IMR-90 (cell line): ENCODE measurements around the gene ZNF654. TPM values are rescaled to one million over a fixed set of nuclear protein-coding genes. Genes with fewer than 3 reads are reported as not detected.

Source experiments
- ATAC-seq: fragments of 200-7000 bp; cut with Tn5 transposase; 2 replicates; pipeline ENCODE4 v1.9.1; 2020; ENCODE audit warnings: low read depth, mild to moderate bottlenecking, moderate library complexity
- BruUV-seq: library from RNA; stranded (reverse); fragments of 400-500 nt; replicated peaks from 2 replicates; lab custom pipeline; 2021; lab: Mats Ljungman, UMichigan
- CTCF ChIA-PET: fragments of 300-600 bp; formaldehyde crosslinking; extraction: SDS; loops from one replicate; lab custom pipeline; 2021; ENCODE audit warnings: antibody characterized with exemption; lab: Yijun Ruan, JAX
- POLR2A ChIA-PET: fragments of 300-600 bp; sonication (Branson Sonifier 250); formaldehyde crosslinking; loops from one replicate; lab custom pipeline; 2022; ENCODE audit warnings: antibody characterized with exemption; ENCODE audit not compliant: unreplicated experiment; lab: Charles Lee
- DNase-seq: peaks from one replicate; pipeline ENCODE4 v3.0.0; 2013
- H2AFZ ChIP-seq: replicated peaks from 2 replicates; pipeline ENCODE3; 2013; ENCODE audit warnings: low read length, mild to moderate bottlenecking; ENCODE audit not compliant: poor library complexity
- H2AK5ac ChIP-seq: 2 replicates; pipeline ENCODE4 v1.6.1; 2013; ENCODE audit warnings: low read depth, low read length, inconsistent platforms
- H2AK9ac ChIP-seq: replicated peaks from 2 replicates; pipeline ENCODE3; 2013; ENCODE audit warnings: mild to moderate bottlenecking, low read depth, low read length, moderate library complexity; ENCODE audit not compliant: poor library complexity
- H2BK120ac ChIP-seq: 2 replicates; pipeline ENCODE4 v1.6.1; 2013; ENCODE audit warnings: low read depth, low read length, inconsistent platforms
- H2BK15ac ChIP-seq: 3 replicates; pipeline ENCODE4 v1.6.1; 2013; ENCODE audit warnings: low read depth, low read length, inconsistent platforms
- H2BK20ac ChIP-seq: 2 replicates; pipeline ENCODE4 v1.6.1; 2013; ENCODE audit warnings: low read depth, mild to moderate bottlenecking, inconsistent platforms, low read length, moderate library complexity
- H2BK5ac ChIP-seq: 2 replicates; pipeline ENCODE4 v1.6.1; 2013; ENCODE audit warnings: mild to moderate bottlenecking, low read depth, low read length, inconsistent platforms; ENCODE audit not compliant: poor library complexity, severe bottlenecking
- H3K14ac ChIP-seq: replicated peaks from 2 replicates; pipeline ENCODE4 v1.6.1; 2013; ENCODE audit warnings: low read depth, low read length, inconsistent platforms
- H3K18ac ChIP-seq: 2 replicates; pipeline ENCODE4 v1.6.1; 2013; ENCODE audit warnings: low read depth, low read length, control low read depth
- H3K23ac ChIP-seq: 2 replicates; pipeline ENCODE4 v1.6.1; 2013; ENCODE audit warnings: low read depth, low read length, inconsistent platforms
- H3K27ac ChIP-seq: 2 replicates; pipeline ENCODE4 v1.5.1; 2013; ENCODE audit warnings: mild to moderate bottlenecking, control low read depth, low read length; ENCODE audit not compliant: insufficient read depth
- H3K27me3 ChIP-seq: 2 replicates; pipeline ENCODE4 v1.6.1; 2013; ENCODE audit warnings: low read length; ENCODE audit not compliant: control insufficient read depth, insufficient read depth
- H3K36me3 ChIP-seq: 2 replicates; pipeline ENCODE4 v1.6.1; 2013; ENCODE audit warnings: low read length, mixed read lengths; ENCODE audit not compliant: control insufficient read depth, insufficient read depth
- H3K4ac ChIP-seq: 2 replicates; pipeline ENCODE4 v1.6.1; 2013; ENCODE audit warnings: low read depth, low read length, inconsistent platforms
- H3K4me1 ChIP-seq: 2 replicates; pipeline ENCODE4 v1.6.1; 2013; ENCODE audit warnings: low read length, mixed read lengths; ENCODE audit not compliant: control insufficient read depth, insufficient read depth
- H3K4me2 ChIP-seq: 2 replicates; pipeline ENCODE4 v1.6.1; 2013; ENCODE audit warnings: low read depth, mild to moderate bottlenecking, control low read depth, low read length, moderate library complexity
- H3K4me3 ChIP-seq: 2 replicates; pipeline ENCODE4 v1.5.1; 2013; ENCODE audit warnings: low read depth, mild to moderate bottlenecking, control low read depth, low read length, moderate library complexity; ENCODE audit not compliant: insufficient read depth
- H3K56ac ChIP-seq: 2 replicates; pipeline ENCODE4 v1.6.1; 2013; ENCODE audit warnings: low read length, inconsistent platforms; ENCODE audit not compliant: insufficient read depth; ENCODE audit errors: extremely low read depth
- H3K79me1 ChIP-seq, 2 experiments: 2 replicates each; pipeline ENCODE4 v1.6.1; 2013; ENCODE audit warnings: low read length in 2 of 2, inconsistent platforms in 1 of 2, low read depth in 1 of 2
- H3K9ac ChIP-seq: 2 replicates; pipeline ENCODE4 v1.6.1; 2013; ENCODE audit warnings: low read depth, low read length, control low read depth
- H3K9me1 ChIP-seq: 2 replicates; pipeline ENCODE4 v1.6.1; 2013; ENCODE audit warnings: low read length, inconsistent platforms; ENCODE audit not compliant: insufficient read depth
- H3K9me3 ChIP-seq: 2 replicates; pipeline ENCODE4 v1.6.1; 2013; ENCODE audit warnings: low read length; ENCODE audit not compliant: control insufficient read depth, insufficient read depth
- H4K20me1 ChIP-seq: 2 replicates; pipeline ENCODE4 v1.6.1; 2013; ENCODE audit warnings: low read length, inconsistent platforms; ENCODE audit not compliant: insufficient read depth
- H4K5ac ChIP-seq: 2 replicates; pipeline ENCODE4 v1.6.1; 2013; ENCODE audit warnings: mild to moderate bottlenecking, low read depth, low read length, control low read depth
- H4K8ac ChIP-seq, 2 experiments: 2 replicates each; pipeline ENCODE4 v1.6.1; 2013; ENCODE audit warnings: low read depth in 2 of 2, low read length in 2 of 2, control low read depth in 1 of 2, inconsistent platforms in 1 of 2
- H4K91ac ChIP-seq: 2 replicates; pipeline ENCODE4 v1.6.1; 2013; ENCODE audit warnings: low read depth, low read length, inconsistent platforms; ENCODE audit not compliant: insufficient read depth
- CEBPB ChIP-seq: IDR thresholded peaks from 2 replicates; pipeline ENCODE4 v1.6.1; 2012; ENCODE audit warnings: low read depth, low read length, improper control_type of control experiment
- CHD1 ChIP-seq: IDR thresholded peaks from 2 replicates; pipeline ENCODE4 v1.6.1; 2012; ENCODE audit warnings: low read depth, low read length, improper control_type of control experiment
- CTCF ChIP-seq: conservative IDR thresholded peaks from 2 replicates; pipeline ENCODE4 v1.5.1; 2012; ENCODE audit warnings: mild to moderate bottlenecking, low read depth, low read length, improper control_type of control experiment
- ELK1 ChIP-seq: fragments of 150-350 bp; IDR thresholded peaks from 2 replicates; pipeline ENCODE4 v1.6.1; 2016; ENCODE audit warnings: low read depth, mild to moderate bottlenecking, low read length, moderate library complexity, borderline replicate concordance
- MAFK ChIP-seq: IDR thresholded peaks from 2 replicates; pipeline ENCODE4 v1.6.1; 2012; ENCODE audit warnings: low read depth, low read length, improper control_type of control experiment
- MAZ ChIP-seq: IDR thresholded peaks from 2 replicates; pipeline ENCODE4 v1.6.1; 2012; ENCODE audit warnings: low read depth, mild to moderate bottlenecking, low read length, improper control_type of control experiment, moderate library complexity, borderline replicate concordance
- MXI1 ChIP-seq: IDR thresholded peaks from 2 replicates; pipeline ENCODE4 v1.6.1; 2012; ENCODE audit warnings: low read depth, mild to moderate bottlenecking, low read length, moderate library complexity, borderline replicate concordance
- NFE2L2 ChIP-seq: fragments of 150-350 bp; IDR thresholded peaks from 2 replicates; pipeline ENCODE4 v1.6.1; 2016; ENCODE audit warnings: low read depth, mild to moderate bottlenecking, low read length
- POLR2A ChIP-seq: IDR thresholded peaks from 2 replicates; pipeline ENCODE4 v1.6.1; 2012; ENCODE audit warnings: mild to moderate bottlenecking, low read depth, low read length
- RAD21 ChIP-seq: IDR thresholded peaks from 2 replicates; pipeline ENCODE4 v1.6.1; 2012; ENCODE audit warnings: low read length, improper control_type of control experiment
- RCOR1 ChIP-seq: IDR thresholded peaks from 2 replicates; pipeline ENCODE4 v1.6.1; 2012; ENCODE audit warnings: mild to moderate bottlenecking, low read length, improper control_type of control experiment; ENCODE audit not compliant: insufficient replicate concordance
- RFX5 ChIP-seq: IDR thresholded peaks from 2 replicates; pipeline ENCODE4 v1.8.0; 2012; ENCODE audit warnings: low read depth, mild to moderate bottlenecking, low read length, moderate library complexity
- SMC3 ChIP-seq: fragments of 150-350 bp; IDR thresholded peaks from 2 replicates; pipeline ENCODE4 v1.6.1; 2016; ENCODE audit warnings: low read depth, mild to moderate bottlenecking, antibody characterized with exemption, low read length, moderate library complexity
- USF2 ChIP-seq: fragments of 150-350 bp; IDR thresholded peaks from 2 replicates; pipeline ENCODE4 v1.6.1; 2017; ENCODE audit warnings: mild to moderate bottlenecking, antibody characterized with exemption, low read length, low read depth
- WGBS, 2 experiments: methylation state at CpG; one replicate each; pipeline versions ENCODE4 v1.1.5 to v1.1.7; 2013; ENCODE audit warnings: missing lambda C conversion rate in 2 of 2; ENCODE audit not compliant: insufficient read length in 1 of 2; ENCODE audit errors: extremely low coverage in 2 of 2; 5-methylcytosine and 5-hydroxymethylcytosine counted together
- dilution Hi-C: fragments of 300-500 bp; cut with HindIII; formaldehyde crosslinking; loops from one replicate; pipeline ENCODE4 v1.14.3; 2018; ENCODE audit warnings: low sequenced_read_pairs; ENCODE audit not compliant: unreplicated experiment
- in situ Hi-C: fragments of 300-500 bp; cut with MboI; formaldehyde crosslinking; loops from 3 replicates; pipeline ENCODE4 v1.14.3; 2019; ENCODE audit warnings: low sequenced_read_pairs, inconsistent platforms, mixed read lengths
- intact Hi-C: fragments of 100-400 bp; cut with micrococcal nuclease; formaldehyde crosslinking; loops from 2 replicates; pipeline ENCODE4 v1.10.0; 2022
- polyA plus RNA-seq, 3 experiments: library from polyadenylated mRNA; depleted of rRNA; stranded (reverse); fragments of >200 nt; gene quantifications; 2 replicates each; pipeline ENCODE4 v1.2.3, GENCODE V29; 2012; ENCODE audit warnings: low replicate concordance in 1 of 3
- total RNA-seq: library from RNA; depleted of rRNA; stranded (reverse); fragments of >200 nt; gene quantifications from 2 replicates; pipeline ENCODE4 v1.2.3, GENCODE V29; 2012

ZNF654 gene
- total and polyA plus RNA-seq, 2 of the 4 experiments (the other 2 are of a cell fraction) = 3.3 to 11.5 TPM

- peak overlapping the region; percentile 99 for H3K4me3 ChIP-seq
- in situ Hi-C loops = no loop called here
- CTCF ChIA-PET = no interaction called here
- no TSS peak for BruUV-seq
- H2BK120ac ChIP-seq = no peak overlapping the region
- H3K9ac ChIP-seq = peak overlapping the region; percentile 83
- peaks cover 9% of the 10 kb centered on the region for H3K36me3 ChIP-seq
- no peak overlapping the region for H4K5ac ChIP-seq
- WGBS, 2 experiments = no CpG with 5 or more reads among the region's 6 CpGs
- H4K20me1 ChIP-seq = no peaks in the 10 kb centered on the region
- POLR2A ChIA-PET = no interaction called here
- no peak overlapping the region for H2AK5ac ChIP-seq
- no peak overlapping the region for H2BK5ac ChIP-seq
- no peak overlapping the region for H3K56ac ChIP-seq
- no peaks in the 10 kb centered on the region for H3K4me1 ChIP-seq
- TF ChIP-seq RAD21 (no peak), RCOR1 (no peak), CHD1 (no peak), MAZ (no peak), RFX5 (no peak), POLR2A (no peak), USF2 (no peak), CEBPB (no peak), MAFK (no peak), ELK1 (no peak), NFE2L2 (no peak), MXI1 (no peak), CTCF (no peak), SMC3 (no peak)
- dilution Hi-C loops = no loop called here
- H3K9me1 ChIP-seq = no peaks in the 10 kb centered on the region
- H4K8ac ChIP-seq = no peak overlapping the region
- H2AK9ac ChIP-seq = no peak overlapping the region
- no peak for DNase-seq
- H2BK20ac ChIP-seq = no peak overlapping the region
- no peaks in the 10 kb centered on the region for H3K9me3 ChIP-seq
- ATAC-seq = no peak
- H4K91ac ChIP-seq = no peak overlapping the region
- no peak overlapping the region for H2BK15ac ChIP-seq
- H3K18ac ChIP-seq = no peak overlapping the region
- H3K23ac ChIP-seq = no peak overlapping the region; the same call in 1 of the 2 replicates
- H3K14ac ChIP-seq = no peak overlapping the region
- peak overlapping the region; percentile 98 for H3K4me2 ChIP-seq
- no peak overlapping the region for H2AFZ ChIP-seq
- H3K4ac ChIP-seq = no peak overlapping the region
- intact Hi-C loops = no loop called here
- H3K27ac ChIP-seq = peak overlapping the region; percentile 25; the same call in 1 of the 2 replicates
- H3K27me3 ChIP-seq = no peaks in the 10 kb centered on the region
- peaks cover 7 to 28% of the 10 kb centered on the region in 2 experiments; a peak in 3 of 4 replicates for H3K79me1 ChIP-seq
Measured at GRCh38 chr3:88150806-88151205, 91.8 kb downstream of the ZNF654 start.
